ENCODE data around the gene PCP4L1. TPM values are rescaled to one million over a fixed set of nuclear protein-coding genes. Genes with fewer than 3 reads are reported as not detected.

The PCP4L1 gene
- total and polyA plus RNA-seq, 7 donors = 0.71 to 15.2 (median 3.1) TPM; not detected in 2

GRCh38 chr1:161259765-161260164, 1.2 kb downstream of the PCP4L1 start:
- H3K27ac ChIP-seq = peak overlapping the region in 1 of 4 donors; percentile 69
- peaks cover 0 to 26% (median 12%) of the 10 kb centered on the region in 4 donors for H3K4me1 ChIP-seq
- H3K27me3 ChIP-seq = peaks cover 0 to 34% (median 25%) of the 10 kb centered on the region in 3 donors
- H3K4me3 ChIP-seq = no peak overlapping the region
- 63 to 72% methylated on average over 1 of the region's 1 CpG for WGBS, 2 donors
- H3K9me3 ChIP-seq = peaks cover 0 to 12% (median 10%) of the 10 kb centered on the region in 4 donors
- no peaks in the 10 kb centered on the region for H3K36me3 ChIP-seq
- TF ChIP-seq EP300 (IDR thresholded peaks at IDR 0.05) (no peak), CTCF (IDR thresholded peaks at IDR 0.05) (no peak), POLR2A (IDR thresholded peaks at IDR 0.05) (no peak), POLR2AphosphoS5 (IDR thresholded peaks at IDR 0.05) (no peak)
- intact Hi-C loops (cut with DNase I) = no loop called here
- DNase-seq = no peak

- peak overlapping the region in 1 of 4 donors; percentile 20 for H3K27ac ChIP-seq
- H3K4me1 ChIP-seq = peaks cover 0 to 26% (median 12%) of the 10 kb centered on the region in 4 donors
- 38 to 47% methylated on average over 9 of the region's 9 CpGs for WGBS, 2 donors
- H3K4me3 ChIP-seq = no peak overlapping the region
- DNase-seq = no peak
- TF ChIP-seq POLR2A (IDR thresholded peaks at IDR 0.05) (no peak), CTCF (IDR thresholded peaks at IDR 0.05) (no peak), POLR2AphosphoS5 (IDR thresholded peaks at IDR 0.05) (no peak), EP300 (IDR thresholded peaks at IDR 0.05) (no peak)
- H3K27me3 ChIP-seq = peaks cover 0 to 34% (median 25%) of the 10 kb centered on the region in 3 donors
- H3K36me3 ChIP-seq = no peaks in the 10 kb centered on the region
- H3K9me3 ChIP-seq = peaks cover 0 to 12% (median 10%) of the 10 kb centered on the region in 4 donors
- intact Hi-C loops (cut with DNase I) = no loop called here
These were observed 2.1 kb downstream of the PCP4L1 start for GRCh38 chr1:161260376-161261260.

- TF ChIP-seq CTCF (IDR thresholded peaks at IDR 0.05) = no peak
- TF ChIP-seq EP300 (IDR thresholded peaks at IDR 0.05) = no peak
- no peak for TF ChIP-seq POLR2AphosphoS5 (IDR thresholded peaks at IDR 0.05)
- TF ChIP-seq POLR2A (IDR thresholded peaks at IDR 0.05) = no peak
- 23 to 71% methylated on average over 12 of the region's 12 CpGs for WGBS, 2 donors
- peaks cover 0 to 34% (median 19%) of the 10 kb centered on the region in 4 donors for H3K4me1 ChIP-seq
These were observed 3.0 kb downstream of the PCP4L1 start for GRCh38 chr1:161261261-161262235.

GRCh38 chr1:161265305-161265704, 6.8 kb downstream of the PCP4L1 start:
- no peaks in the 10 kb centered on the region for H3K9me3 ChIP-seq
- 84 to 88% methylated on average over 5 of the region's 5 CpGs for WGBS, 2 donors
- no peak overlapping the region for H3K4me3 ChIP-seq
- TF ChIP-seq POLR2A (IDR thresholded peaks at IDR 0.05) (no peak), POLR2AphosphoS5 (IDR thresholded peaks at IDR 0.05) (no peak), EP300 (IDR thresholded peaks at IDR 0.05) (no peak), CTCF (IDR thresholded peaks at IDR 0.05) (no peak)
- H3K27ac ChIP-seq = no peak overlapping the region
- DNase-seq = no peak
- peaks cover 0 to 4% (median 3%) of the 10 kb centered on the region in 3 donors for H3K27me3 ChIP-seq
- peaks cover 0 to 26% (median 13%) of the 10 kb centered on the region in 4 donors for H3K4me1 ChIP-seq
- no peaks in the 10 kb centered on the region for H3K36me3 ChIP-seq
- intact Hi-C loops (cut with DNase I) = no loop called here

More at GRCh38 chr1:161261261-161262235, 3.0 kb downstream of the PCP4L1 start:
- peaks cover 0 to 12% (median 10%) of the 10 kb centered on the region in 4 donors for H3K9me3 ChIP-seq
- no peak overlapping the region for H3K4me3 ChIP-seq
- intact Hi-C loops (cut with DNase I) = no loop called here
- peak overlapping the region in 1 of 4 donors; percentile 20 for H3K27ac ChIP-seq
- no peaks in the 10 kb centered on the region for H3K36me3 ChIP-seq
- no peak for DNase-seq
- H3K27me3 ChIP-seq = peaks cover 0 to 34% (median 25%) of the 10 kb centered on the region in 3 donors
